SK-N-SH (cell line): ENCODE measurements around the gene CNTD1. TPM values are rescaled to one million over a fixed set of nuclear protein-coding genes. Genes with fewer than 3 reads are reported as not detected.

Source experiments
- CTCF ChIA-PET: fragments of 300-600, 350-600 bp; formaldehyde crosslinking; extraction: SDS; loops from one replicate; lab custom pipeline; 2021; lab: Yijun Ruan, JAX
- POLR2A ChIA-PET: fragments of 350-600 bp; sonication (Branson Sonifier 250); formaldehyde crosslinking; extraction: SDS; loops from one replicate; lab custom pipeline; 2020; ENCODE audit warnings: antibody characterized with exemption, inconsistent platforms; lab: Yijun Ruan, JAX
- DNase-seq: peaks from one replicate; pipeline ENCODE4 v3.0.0; 2012
- H2AFZ ChIP-seq: fragments of 200-600 bp; sonication (generic); 2 replicates; pipeline ENCODE4 v1.8.1; 2016; ENCODE audit warnings: antibody characterized with exemption, mild to moderate bottlenecking, low read depth
- H3F3A ChIP-seq: fragments of 200-600 bp; sonication (generic); replicated peaks from 2 replicates; pipeline ENCODE3; 2016; ENCODE audit warnings: antibody characterized with exemption, mild to moderate bottlenecking; ENCODE audit not compliant: insufficient read depth
- H3K27ac ChIP-seq, 2 experiments: fragments of 200-500 bp in 1 of 2; fragments of 200-600 bp in 1 of 2; sonication (Bioruptor generic) in 1 of 2; sonication (generic), shearing (Covaris generic) in 1 of 2; 2 replicates each; pipeline versions ENCODE4 v1.5.1 to v1.6.1; 2014 to 2016; ENCODE audit warnings: low read depth in 2 of 2, inconsistent platforms in 1 of 2, low read length in 1 of 2, mild to moderate bottlenecking in 1 of 2, mixed read lengths in 1 of 2
- H3K27me3 ChIP-seq: fragments of 200-600 bp; sonication (generic), shearing (Covaris generic); 2 replicates; pipeline ENCODE4 v1.6.1; 2016; ENCODE audit warnings: mixed run types; ENCODE audit not compliant: insufficient read depth
- H3K36me3 ChIP-seq, 2 experiments: fragments of 200-500 bp in 1 of 2; fragments of 200-600 bp in 1 of 2; sonication (Bioruptor generic) in 1 of 2; sonication (generic) in 1 of 2; replicated peaks in 1 of 2; 2 replicates each; pipeline versions ENCODE3 to v1.5.1; 2014 to 2016; ENCODE audit warnings: low read length in 1 of 2, mild to moderate bottlenecking in 1 of 2; ENCODE audit not compliant: insufficient read depth in 2 of 2, control insufficient read depth in 1 of 2
- H3K4me1 ChIP-seq, 2 experiments: fragments of 200-500 bp in 1 of 2; fragments of 200-600 bp in 1 of 2; sonication (Bioruptor generic) in 1 of 2; sonication (generic), shearing (Covaris generic) in 1 of 2; 2 replicates each; pipeline versions ENCODE4 v1.5.1 to v1.6.1; 2014 to 2016; ENCODE audit warnings: low read depth in 1 of 2, low read length in 1 of 2, mixed run types in 1 of 2; ENCODE audit not compliant: insufficient read depth in 2 of 2, control insufficient read depth in 1 of 2
- H3K4me2 ChIP-seq: fragments of 200-600 bp; sonication (generic), shearing (Covaris generic); 2 replicates; pipeline ENCODE4 v1.6.1; 2017; ENCODE audit warnings: mixed run types
- H3K4me3 ChIP-seq, 2 experiments: fragments of 200-500 bp in 1 of 2; fragments of 200-600 bp in 1 of 2; sonication (Bioruptor generic) in 1 of 2; sonication (generic), shearing (Covaris generic) in 1 of 2; 2 replicates each; pipeline versions ENCODE4 v1.5.1 to v1.8.1; 2014 to 2016; ENCODE audit warnings: low read depth in 2 of 2, inconsistent platforms in 1 of 2, low read length in 1 of 2, mild to moderate bottlenecking in 1 of 2, mixed read lengths in 1 of 2, moderate library complexity in 1 of 2
- H3K79me2 ChIP-seq: fragments of 200-600 bp; sonication (generic); 2 replicates; pipeline ENCODE4 v1.8.1; 2017; ENCODE audit warnings: mild to moderate bottlenecking; ENCODE audit not compliant: insufficient read depth
- H3K9ac ChIP-seq: fragments of 200-600 bp; sonication (generic); 2 replicates; pipeline ENCODE4 v1.6.1; 2017; ENCODE audit warnings: mixed run types
- H3K9me2 ChIP-seq: fragments of 200-600 bp; sonication (generic); 2 replicates; pipeline ENCODE4 v1.6.1; 2017; ENCODE audit warnings: mixed run types
- H3K9me3 ChIP-seq: fragments of 200-600 bp; sonication (generic); 2 replicates; pipeline ENCODE4 v1.6.1; 2017; ENCODE audit warnings: mixed run types, mild to moderate bottlenecking, moderate library complexity
- H4K20me1 ChIP-seq: fragments of 200-600 bp; sonication (generic); 2 replicates; pipeline ENCODE4 v1.6.1; 2017; ENCODE audit warnings: mild to moderate bottlenecking, mixed run types; ENCODE audit not compliant: insufficient read depth
- EZH2phosphoT487 ChIP-seq: fragments of 200-600 bp; sonication (generic); IDR thresholded peaks from 2 replicates; pipeline ENCODE4 v1.6.1; 2017; ENCODE audit warnings: low read depth, mixed run types, mild to moderate bottlenecking, antibody characterized with exemption, moderate library complexity, borderline replicate concordance
- FOXM1 ChIP-seq: IDR thresholded peaks from 2 replicates; pipeline ENCODE4 v1.4.0; 2012; ENCODE audit warnings: low read depth, mild to moderate bottlenecking
- IRF3 ChIP-seq: fragments of 150-350 bp; IDR thresholded peaks from 2 replicates; pipeline ENCODE4 v1.6.1; 2016; ENCODE audit warnings: mild to moderate bottlenecking, low read depth, low read length
- MXI1 ChIP-seq: IDR thresholded peaks from 2 replicates; pipeline ENCODE4 v1.6.1; 2012; ENCODE audit warnings: mild to moderate bottlenecking, low read depth, low read length, improper control_type of control experiment
- NRF1 ChIP-seq: IDR thresholded peaks from 2 replicates; pipeline ENCODE4 v1.6.1; 2012; ENCODE audit warnings: low read depth, mild to moderate bottlenecking, low read length
- PBX3 ChIP-seq: IDR thresholded peaks from 2 replicates; pipeline ENCODE4; 2012
- RCOR1 ChIP-seq: fragments of 150-350 bp; IDR thresholded peaks from 2 replicates; pipeline ENCODE4 v1.6.1; 2017; ENCODE audit warnings: antibody characterized with exemption, low read length
- REST ChIP-seq: IDR thresholded peaks from 2 replicates; pipeline ENCODE4 v1.6.1; 2012; ENCODE audit warnings: mild to moderate bottlenecking, low read depth, low read length, moderate library complexity
- RXRA ChIP-seq: IDR thresholded peaks from 2 replicates; pipeline ENCODE4 v1.4.0; 2012; ENCODE audit warnings: low read depth, mild to moderate bottlenecking, borderline replicate concordance
- USF2 ChIP-seq: fragments of 150-350 bp; IDR thresholded peaks from 2 replicates; pipeline ENCODE4 v1.6.1; 2017; ENCODE audit warnings: antibody characterized with exemption, low read length, low read depth, borderline replicate concordance
- YY1 ChIP-seq: IDR thresholded peaks from 2 replicates; pipeline ENCODE4 v1.4.0; 2012; ENCODE audit warnings: low read depth, mild to moderate bottlenecking
- WGBS: methylation state at CpG from one replicate; pipeline ENCODE4 v1.1.6; 2017; ENCODE audit warnings: low lambda C conversion rate; 5-methylcytosine and 5-hydroxymethylcytosine counted together
- polyA plus RNA-seq, 3 experiments: library from polyadenylated mRNA; depleted of rRNA; stranded (reverse); fragments of >200 nt; gene quantifications; 2 replicates each; pipeline ENCODE4 v1.2.3, GENCODE V29; 2012

CNTD1 gene
- polyA plus RNA-seq, 1 of the 3 experiments (the other 2 are of a cell fraction), result not detected

- POLR2A ChIA-PET, result no interaction called here
Measured at GRCh38 chr17:42775534-42776098, 23.0 kb upstream of the CNTD1 start.

More at GRCh38 chr17:42775534-42776098, 23.0 kb upstream of the CNTD1 start:
- CTCF ChIA-PET, result interaction anchor here (3.7 kb wide), 1 partner anchor 13 kb away, joined by 18 read pairs; no protein-coding TSS in a partner anchor
- peaks cover 29% of the 10 kb centered on the region for H3F3A ChIP-seq
- H3K9ac ChIP-seq, result no peak overlapping the region
- peaks cover 34% of the 10 kb centered on the region for H3K79me2 ChIP-seq
- no peak for DNase-seq
- H3K9me2 ChIP-seq, result no peaks in the 10 kb centered on the region
- H3K27ac ChIP-seq, result no peak overlapping the region
- H2AFZ ChIP-seq, result no peak overlapping the region
- no peaks in the 10 kb centered on the region for H3K27me3 ChIP-seq
- no peak overlapping the region for H3K4me2 ChIP-seq
- peaks cover 12 to 15% of the 10 kb centered on the region in 2 experiments; a peak in 2 of 4 replicates for H3K4me1 ChIP-seq
- TF ChIP-seq USF2 (no peak), FOXM1 (no peak), YY1 (no peak), EZH2phosphoT487 (no peak), RXRA (no peak), MXI1 (no peak), PBX3 (no peak), NRF1 (no peak), REST (no peak), IRF3 (no peak), RCOR1 (no peak)
- no peak overlapping the region for H3K4me3 ChIP-seq
- WGBS, result 55% methylated on average over 3 of the region's 3 CpGs
- H4K20me1 ChIP-seq, result no peaks in the 10 kb centered on the region
- H3K9me3 ChIP-seq, result no peaks in the 10 kb centered on the region
- peaks cover 19 to 44% of the 10 kb centered on the region in 2 experiments for H3K36me3 ChIP-seq
